Peyer's patch (tissue), 4 donors: ENCODE measurements around the gene RHOA.

Experiments
- POLR2A ChIP-seq, 2 donors: fragments of 450-650 bp; IDR thresholded peaks; one replicate each; pipeline ENCODE4 v1.5.1; 2017; ENCODE audit warnings: antibody characterized with exemption in 2 of 2, mild to moderate bottlenecking in 2 of 2, moderate library complexity in 2 of 2
- TF ChIP-seq, protein P1 (sequence below), 6 experiments: fragments of 450-650 bp in 4 of 6; fragments of 200-600 bp in 2 of 6; sonication (generic) in 1 of 6; IDR thresholded peaks; one replicate each; pipeline ENCODE4 v1.5.1; 2017 to 2019; ENCODE audit warnings: antibody characterized with exemption in 6 of 6, mild to moderate bottlenecking in 3 of 6, moderate library complexity in 1 of 6

DNA sequence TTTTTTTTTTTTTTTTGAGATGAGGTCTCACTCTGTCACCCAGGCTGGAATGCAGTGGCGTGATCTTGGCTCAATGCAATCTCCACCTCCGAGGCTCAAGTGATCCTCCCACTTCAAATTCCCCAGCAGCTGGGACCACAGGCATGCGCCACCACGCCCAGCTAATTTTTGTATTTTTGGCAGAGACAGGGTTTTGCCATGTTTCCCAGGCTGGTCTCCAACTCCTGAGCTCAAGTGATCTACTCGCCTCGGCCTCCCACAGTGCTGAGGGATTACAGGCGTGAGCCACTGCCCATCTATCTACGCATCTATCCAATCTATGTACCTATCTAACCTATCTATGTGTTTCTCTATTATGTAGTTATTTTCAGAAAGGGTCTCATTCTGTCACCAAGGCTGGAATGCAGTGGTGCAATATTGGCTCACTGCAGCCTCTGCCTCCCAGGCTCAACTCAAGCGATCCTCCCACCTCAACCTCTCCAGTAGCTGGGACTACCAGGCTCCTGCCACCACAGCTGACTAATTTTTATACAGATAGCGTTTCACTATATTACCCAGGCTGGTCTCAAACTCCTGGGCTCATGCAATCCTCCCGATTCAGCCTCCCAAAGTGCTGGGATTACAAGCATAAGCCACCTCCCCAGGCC lies 33.4 kb downstream of the RHOA start:
- TF ChIP-seq, protein P1, sequence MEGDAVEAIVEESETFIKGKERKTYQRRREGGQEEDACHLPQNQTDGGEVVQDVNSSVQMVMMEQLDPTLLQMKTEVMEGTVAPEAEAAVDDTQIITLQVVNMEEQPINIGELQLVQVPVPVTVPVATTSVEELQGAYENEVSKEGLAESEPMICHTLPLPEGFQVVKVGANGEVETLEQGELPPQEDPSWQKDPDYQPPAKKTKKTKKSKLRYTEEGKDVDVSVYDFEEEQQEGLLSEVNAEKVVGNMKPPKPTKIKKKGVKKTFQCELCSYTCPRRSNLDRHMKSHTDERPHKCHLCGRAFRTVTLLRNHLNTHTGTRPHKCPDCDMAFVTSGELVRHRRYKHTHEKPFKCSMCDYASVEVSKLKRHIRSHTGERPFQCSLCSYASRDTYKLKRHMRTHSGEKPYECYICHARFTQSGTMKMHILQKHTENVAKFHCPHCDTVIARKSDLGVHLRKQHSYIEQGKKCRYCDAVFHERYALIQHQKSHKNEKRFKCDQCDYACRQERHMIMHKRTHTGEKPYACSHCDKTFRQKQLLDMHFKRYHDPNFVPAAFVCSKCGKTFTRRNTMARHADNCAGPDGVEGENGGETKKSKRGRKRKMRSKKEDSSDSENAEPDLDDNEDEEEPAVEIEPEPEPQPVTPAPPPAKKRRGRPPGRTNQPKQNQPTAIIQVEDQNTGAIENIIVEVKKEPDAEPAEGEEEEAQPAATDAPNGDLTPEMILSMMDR (IDR thresholded peaks at IDR 0.05): no peak
- no peak for TF ChIP-seq POLR2A (IDR thresholded peaks at IDR 0.05)
